Measurements from ENCODE around the gene EML3. TPM values are rescaled to one million over a fixed set of nuclear protein-coding genes. Genes with fewer than 3 reads are reported as not detected.
A peak's percentile ranks its signal among the peaks of the same experiment; 100 is the strongest.

EML3 gene
- total RNA-seq, 3 donors from 2014 or later, result 34.7 to 58.7 (median 35.7) TPM

DNA sequence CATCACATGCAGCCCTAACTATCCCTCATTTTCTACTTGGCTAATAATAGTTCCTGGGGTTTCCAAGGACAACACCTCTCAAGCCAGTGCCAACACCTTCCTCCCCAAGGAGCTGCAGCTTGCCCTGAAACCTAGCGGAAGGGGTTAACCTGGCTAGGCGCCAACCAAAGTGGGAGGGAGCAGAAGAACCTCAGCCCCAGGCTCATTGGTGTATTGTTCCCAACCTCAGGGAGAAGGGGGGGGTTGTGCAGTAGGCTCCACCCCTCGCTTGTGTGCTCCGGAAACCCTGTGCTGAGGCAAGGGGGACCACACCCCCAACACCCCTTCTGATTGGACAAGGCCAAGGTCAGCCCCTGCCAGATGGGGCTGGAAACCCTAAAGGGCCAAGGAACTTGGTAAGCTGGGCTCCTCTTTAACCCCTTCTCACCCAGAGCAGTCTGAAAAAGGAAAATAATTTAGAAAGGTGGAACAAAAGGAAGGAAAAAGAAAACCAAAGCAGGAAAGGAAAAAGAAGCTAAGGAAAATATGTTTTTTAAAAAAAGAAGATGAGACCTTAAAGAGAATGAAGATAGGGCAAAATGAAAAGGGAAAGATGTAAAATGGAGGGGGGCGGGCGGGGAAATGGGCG is 13.4 kb downstream of the EML3 start:
- peak overlapping the region in 2 of 3 donors; percentile 91 to 96 for H3K4me3 ChIP-seq
- peak overlapping the region; percentile 95 to 96 for H3K27ac ChIP-seq
- no peaks in the 10 kb centered on the region for H3K27me3 ChIP-seq
- peak; percentile 85 to 94 for DNase-seq (ENCODE audit: low spot score in 2 of 2)
- peaks cover 3 to 22% of the 10 kb centered on the region in 2 donors for H3K4me1 ChIP-seq
- TF ChIP-seq POLR2A (IDR thresholded peaks at IDR 0.05) (no peak), CTCF (IDR thresholded peaks at IDR 0.05) (no peak), POLR2AphosphoS5 (IDR thresholded peaks at IDR 0.05) (peak; percentile 75 to 92 (median 87))
- intact Hi-C loops (cut with DNase I; ENCODE audit: low total_unique reads), result no loop called here
- H3K9me3 ChIP-seq, result no peaks in the 10 kb centered on the region
- H3K36me3 ChIP-seq, result peaks cover 10% of the 10 kb centered on the region

DNA sequence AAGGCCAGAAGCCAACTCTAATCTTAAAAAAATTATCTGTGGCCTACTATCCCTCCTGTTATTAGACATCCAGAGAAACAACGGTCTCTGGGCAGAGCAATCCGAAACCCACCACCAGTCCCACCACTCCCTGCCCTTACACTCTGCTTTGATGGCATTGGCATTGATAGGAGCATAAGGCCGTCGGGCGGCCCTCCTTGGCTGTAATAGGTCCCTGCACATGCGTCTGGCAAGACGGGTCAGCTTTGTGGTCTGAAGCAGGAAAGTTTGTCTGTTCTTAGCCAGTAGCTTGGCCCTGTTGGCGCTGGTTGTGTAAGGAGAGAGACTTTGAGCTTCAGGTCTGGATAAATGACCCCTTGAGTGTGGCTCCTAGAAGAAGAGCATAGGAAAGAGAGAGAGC is 17.5 kb downstream of the EML3 start:
- no peak overlapping the region for H3K4me3 ChIP-seq
- intact Hi-C loops (cut with DNase I; ENCODE audit: low total_unique reads), result no loop called here
- peaks cover 15% of the 10 kb centered on the region for H3K36me3 ChIP-seq
- H3K27ac ChIP-seq, result no peak overlapping the region
- no peaks in the 10 kb centered on the region for H3K27me3 ChIP-seq
- no peak for DNase-seq (ENCODE audit: low spot score in 2 of 2)
- no peaks in the 10 kb centered on the region for H3K9me3 ChIP-seq
- H3K4me1 ChIP-seq, result peaks cover 3 to 23% of the 10 kb centered on the region in 2 donors
- no peak for TF ChIP-seq POLR2A (IDR thresholded peaks at IDR 0.05)
- TF ChIP-seq POLR2AphosphoS5 (IDR thresholded peaks at IDR 0.05), result no peak
- TF ChIP-seq CTCF (IDR thresholded peaks at IDR 0.05), result no peak

DNA sequence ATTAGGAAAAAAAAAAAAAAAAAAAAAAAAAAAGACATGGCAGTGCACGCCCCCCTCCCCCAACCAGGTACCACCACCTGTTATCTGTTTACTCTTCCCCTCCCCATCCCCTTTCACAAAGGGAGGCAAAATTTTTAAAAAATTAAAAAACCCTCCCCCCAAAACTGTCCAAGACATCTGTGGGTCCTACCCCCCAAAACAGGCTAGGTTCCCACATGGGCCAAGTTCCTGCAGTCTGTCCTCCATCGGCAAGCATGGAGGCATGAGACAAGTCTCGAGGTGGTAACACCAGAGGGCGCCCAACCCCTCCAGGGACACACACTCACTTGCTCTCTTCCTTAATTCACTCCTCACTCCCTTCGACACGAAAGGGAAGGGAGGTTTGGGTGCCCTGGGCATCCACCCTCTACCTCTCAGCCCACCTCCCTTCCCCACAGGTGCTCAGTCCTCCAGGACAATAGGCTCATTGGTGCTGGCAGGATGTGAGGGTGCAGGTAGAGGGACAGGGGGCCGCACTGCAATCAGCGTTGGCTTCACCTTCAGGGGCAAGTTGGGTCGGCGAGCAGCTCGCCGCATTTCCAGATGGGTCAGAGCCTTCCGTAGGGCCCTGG is 19.0 kb downstream of the EML3 start:
- Histone ChIP-seq H3K27ac (peak overlapping the region in 1 of 2 donors; percentile 48), H3K36me3 (peaks cover 15% of the 10 kb centered on the region), H3K27me3 (no peaks in the 10 kb centered on the region), H3K4me3 (no peak overlapping the region), H3K9me3 (no peaks in the 10 kb centered on the region), H3K4me1 (peaks cover 0 to 20% of the 10 kb centered on the region in 2 donors)
- peak in 2 of 3 donors; percentile 26 to 41 for TF ChIP-seq CTCF (IDR thresholded peaks at IDR 0.05)
- peak in 2 of 3 donors; percentile 20 to 32 for TF ChIP-seq POLR2AphosphoS5 (IDR thresholded peaks at IDR 0.05)
- no peak for TF ChIP-seq POLR2A (IDR thresholded peaks at IDR 0.05)
- intact Hi-C loops (cut with DNase I; ENCODE audit: low total_unique reads), result no loop called here
- DNase-seq (ENCODE audit: low spot score in 2 of 2), result peak in 1 of 2 donors; percentile 73

- peaks cover 15% of the 10 kb centered on the region for H3K36me3 ChIP-seq
- H3K4me3 ChIP-seq, result no peak overlapping the region
- H3K9me3 ChIP-seq, result no peaks in the 10 kb centered on the region
- peaks cover 0 to 20% of the 10 kb centered on the region in 2 donors for H3K4me1 ChIP-seq
- no peak for TF ChIP-seq CTCF (IDR thresholded peaks at IDR 0.05)
- no peak for TF ChIP-seq POLR2AphosphoS5 (IDR thresholded peaks at IDR 0.05)
- no peak for TF ChIP-seq POLR2A (IDR thresholded peaks at IDR 0.05)
- no peaks in the 10 kb centered on the region for H3K27me3 ChIP-seq
- intact Hi-C loops (cut with DNase I; ENCODE audit: low total_unique reads), result no loop called here
- peak overlapping the region; percentile 97 to 98 for H3K27ac ChIP-seq
- DNase-seq (ENCODE audit: low spot score in 2 of 2), result no peak
These were observed 19.6 kb downstream of the EML3 start for GRCh38 chr11:62592989-62593421.

GRCh38 chr11:62592146-62592815 is 20.3 kb downstream of the EML3 start:
- peak overlapping the region; percentile 97 to 98 for H3K27ac ChIP-seq
- TF ChIP-seq POLR2A (IDR thresholded peaks at IDR 0.05) (no peak), CTCF (IDR thresholded peaks at IDR 0.05) (no peak), POLR2AphosphoS5 (IDR thresholded peaks at IDR 0.05) (no peak)
- peak overlapping the region; percentile 78 to 86 (median 80) for H3K4me3 ChIP-seq
- peaks cover 9% of the 10 kb centered on the region for H3K36me3 ChIP-seq
- H3K4me1 ChIP-seq, result peaks cover 0 to 20% of the 10 kb centered on the region in 2 donors
- intact Hi-C loops (cut with DNase I; ENCODE audit: low total_unique reads), result no loop called here
- no peak for DNase-seq (ENCODE audit: low spot score in 2 of 2)
- H3K27me3 ChIP-seq, result no peaks in the 10 kb centered on the region
- no peaks in the 10 kb centered on the region for H3K9me3 ChIP-seq
